K562 (cell line): ENCODE data around the gene DGCR2. TPM values are rescaled to one million over a fixed set of nuclear protein-coding genes. Genes with fewer than 3 reads are reported as not detected.

Experiments
- ARID2 ChIP-seq: fragments of 450-650 bp; IDR thresholded peaks from 2 replicates; pipeline ENCODE4 v1.6.1; 2017; ENCODE audit warnings: antibody characterized with exemption, mild to moderate bottlenecking
- ATF2 ChIP-seq: sonication (generic); formaldehyde crosslinking; IDR thresholded peaks from 2 replicates; pipeline ENCODE4 v1.8.1; 2022; ENCODE audit warnings: missing genetic modification reagents
- CBFB ChIP-seq: sonication (generic); formaldehyde crosslinking; IDR thresholded peaks from 2 replicates; pipeline ENCODE4 v1.4.0; 2020; ENCODE audit warnings: mild to moderate bottlenecking, missing genetic modification reagents
- CHCHD3 ChIP-seq: fragments of 250-450 bp; sonication (Bioruptor Pico); IDR thresholded peaks from 2 replicates; pipeline ENCODE4 v2.1.2; 2022; ENCODE audit warnings: mild to moderate bottlenecking
- CREB1 ChIP-seq, 2 experiments: sonication (generic) in 1 of 2; formaldehyde crosslinking in 1 of 2; IDR thresholded peaks; 2 replicates each; pipeline versions ENCODE4 v1.6.1 to v1.8.0; 2012 to 2022; ENCODE audit warnings: inconsistent platforms in 1 of 2, mild to moderate bottlenecking in 1 of 2, missing genetic modification reagents in 1 of 2, moderate library complexity in 1 of 2
- FOXA3 ChIP-seq, 2 experiments: fragments of 450-650 bp in 1 of 2; sonication (generic) in 1 of 2; formaldehyde crosslinking; IDR thresholded peaks in 1 of 2; conservative IDR thresholded peaks in 1 of 2; 2 replicates each; pipeline versions ENCODE4 v1.4.0 to v1.8.0; 2020 to 2022; ENCODE audit warnings: mild to moderate bottlenecking in 2 of 2, missing genetic modification reagents in 1 of 2
- HEY1 ChIP-seq: fragments of 250-450 bp; sonication (Bioruptor Pico); IDR thresholded peaks from 2 replicates; pipeline ENCODE4 v1.5.0; 2020; ENCODE audit warnings: mild to moderate bottlenecking, moderate library complexity, borderline replicate concordance
- HMBOX1 ChIP-seq: sonication (generic); IDR thresholded peaks from 2 replicates; pipeline ENCODE4 v1.6.1; 2016
- HMG20B ChIP-seq: fragments of 250-450 bp; sonication (Bioruptor Pico); IDR thresholded peaks from 2 replicates; pipeline ENCODE4 v1.5.0; 2021; ENCODE audit warnings: mild to moderate bottlenecking
- JUNB ChIP-seq: fragments of 450-650 bp; formaldehyde crosslinking; conservative IDR thresholded peaks from 2 replicates; pipeline ENCODE4 v1.4.0; 2020; ENCODE audit warnings: mild to moderate bottlenecking
- MYNN ChIP-seq, 2 experiments: sonication (generic); formaldehyde crosslinking in 1 of 2; IDR thresholded peaks; 2 replicates each; pipeline versions ENCODE4 v1.5.0 to v1.6.1; 2016 to 2020; ENCODE audit warnings: antibody characterized with exemption in 1 of 2, missing genetic modification reagents in 1 of 2
- PPARD ChIP-seq: fragments of 250-450 bp; sonication (Bioruptor Pico); IDR thresholded peaks from 2 replicates; pipeline ENCODE4 v1.8.0; 2022; ENCODE audit warnings: inconsistent platforms, mild to moderate bottlenecking, moderate library complexity
- SIN3B ChIP-seq: fragments of 450-650 bp; IDR thresholded peaks from 2 replicates; pipeline ENCODE4 v1.6.1; 2017; ENCODE audit warnings: low read depth, mild to moderate bottlenecking, moderate library complexity
- SRSF7 ChIP-seq: fragments of 200-400 bp; formaldehyde crosslinking; optimal IDR thresholded peaks from 2 replicates; pipeline ENCODE3; 2017; ENCODE audit warnings: mild to moderate bottlenecking, low read depth, low read length
- TGIF2 ChIP-seq: sonication (generic); formaldehyde crosslinking; IDR thresholded peaks from 2 replicates; pipeline ENCODE4 v1.8.1; 2022; ENCODE audit warnings: mild to moderate bottlenecking, missing genetic modification reagents, moderate library complexity
- TSC22D4 ChIP-seq: fragments of 450-650 bp; IDR thresholded peaks from 2 replicates; pipeline ENCODE4 v1.6.1; 2016; ENCODE audit warnings: missing genetic modification characterization, missing biosample characterization, control low read depth
- ZBTB33 ChIP-seq: sonication (generic); formaldehyde crosslinking; IDR thresholded peaks from 2 replicates; pipeline ENCODE4 v1.8.1; 2023; ENCODE audit warnings: mild to moderate bottlenecking, missing genetic modification reagents
- ZNF274 ChIP-seq: IDR thresholded peaks from 2 replicates; pipeline ENCODE4 v1.6.1; 2011; ENCODE audit warnings: low read depth, mild to moderate bottlenecking, low read length, moderate library complexity, borderline replicate concordance
- ZNF280A ChIP-seq: fragments of 450-650 bp; IDR thresholded peaks from 2 replicates; pipeline ENCODE4 v1.6.1; 2018; ENCODE audit warnings: mild to moderate bottlenecking, low read depth; ENCODE audit not compliant: partially characterized antibody
- ZNF561 ChIP-seq: fragments of 450-650 bp; formaldehyde crosslinking; conservative IDR thresholded peaks from 2 replicates; pipeline ENCODE4 v1.4.0; 2020; ENCODE audit warnings: mild to moderate bottlenecking, moderate library complexity
- ZNF785 ChIP-seq: fragments of 250-450 bp; sonication (Bioruptor Pico); IDR thresholded peaks from 2 replicates; pipeline ENCODE4 v1.4.0; 2020; ENCODE audit warnings: mild to moderate bottlenecking
- polyA plus RNA-seq, 8 experiments: library from polyadenylated mRNA; depleted of rRNA in 4 of 8; stranded (reverse) in 5 of 8; unstranded in 3 of 8; fragments of >200 nt; fragmentation: Nextera tagmentation in 2 of 8; fragmentation: Illumina TruSeq in 1 of 8; extraction: Ambion mirVana in 2 of 8; extraction: Trizol in 1 of 8; gene quantifications; 2 replicates each; pipeline versions ENCODE4 v1.2.1 to v1.2.3, GENCODE V29; 2011 to 2014; ENCODE audit warnings: inconsistent platforms in 1 of 8, missing spikeins in 1 of 8
- total RNA-seq, 7 experiments: library from RNA; depleted of rRNA in 6 of 7; stranded (reverse); fragments of >200 nt in 6 of 7; fragmentation: Illumina TruSeq in 2 of 7; extraction: Trizol in 2 of 7; gene quantifications; 2 replicates each; pipeline versions ENCODE4 v1.2.1 to v1.2.3, GENCODE V29; 2011 to 2021; ENCODE audit warnings: low replicate concordance in 1 of 7
- TF ChIP-seq, protein P1 (sequence below): sonication (generic); formaldehyde crosslinking; IDR thresholded peaks from 2 replicates; pipeline ENCODE4 v1.8.1; 2022; ENCODE audit warnings: missing genetic modification reagents

The DGCR2 gene
- total and polyA plus RNA-seq, 9 of the 15 experiments (the other 6 are each of a cell fraction or from before 2014, with no cell fraction given) = 0.69 to 101 (median 56.4) TPM

GRCh38 chr22:19075404-19075803 is 46.8 kb downstream of the DGCR2 start (continued):
- TF ChIP-seq JUNB (CRISPR knock-in tag) (no peak), FOXA3 (CRISPR knock-in tag; conservative IDR thresholded peaks at IDR 0.05 in 1 of 2, IDR thresholded peaks at IDR 0.05 in 1 of 2) (0 out of 4 replicates have a peak, but pooled peaks of 1 of the 2 experiments have one; percentile 8), MYNN (IDR thresholded peaks at IDR 0.05) (no peak), MYNN (CRISPR knock-in tag; IDR thresholded peaks at IDR 0.05) (no peak), ARID2 (no peak), CREB1 (IDR thresholded peaks at IDR 0.05) (no peak), CREB1 (CRISPR knock-in tag; IDR thresholded peaks at IDR 0.05) (no peak), CHCHD3 (CRISPR knock-in tag) (no peak), SIN3B (no peak), HMG20B (CRISPR knock-in tag) (no peak), ATF2 (CRISPR knock-in tag) (no peak), ZNF274 (no peak), HMBOX1 (no peak), ZNF785 (CRISPR knock-in tag) (no peak), TGIF2 (no peak), ZNF561 (CRISPR knock-in tag) (no peak), HEY1 (no peak), ZBTB33 (CRISPR knock-in tag) (no peak), CBFB (no peak), TSC22D4 (tag) (no peak), PPARD (no peak), ZNF280A (no peak), SRSF7 (no peak)
- TF ChIP-seq, protein P1, sequence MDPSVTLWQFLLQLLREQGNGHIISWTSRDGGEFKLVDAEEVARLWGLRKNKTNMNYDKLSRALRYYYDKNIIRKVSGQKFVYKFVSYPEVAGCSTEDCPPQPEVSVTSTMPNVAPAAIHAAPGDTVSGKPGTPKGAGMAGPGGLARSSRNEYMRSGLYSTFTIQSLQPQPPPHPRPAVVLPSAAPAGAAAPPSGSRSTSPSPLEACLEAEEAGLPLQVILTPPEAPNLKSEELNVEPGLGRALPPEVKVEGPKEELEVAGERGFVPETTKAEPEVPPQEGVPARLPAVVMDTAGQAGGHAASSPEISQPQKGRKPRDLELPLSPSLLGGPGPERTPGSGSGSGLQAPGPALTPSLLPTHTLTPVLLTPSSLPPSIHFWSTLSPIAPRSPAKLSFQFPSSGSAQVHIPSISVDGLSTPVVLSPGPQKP = no peak
